ENCODE measurements around the gene PAQR7. TPM values are rescaled to one million over a fixed set of nuclear protein-coding genes. Genes with fewer than 3 reads are reported as not detected.

PAQR7 gene
- total RNA-seq, 1 donor from 2014 or later: 39.7 TPM

DNA sequence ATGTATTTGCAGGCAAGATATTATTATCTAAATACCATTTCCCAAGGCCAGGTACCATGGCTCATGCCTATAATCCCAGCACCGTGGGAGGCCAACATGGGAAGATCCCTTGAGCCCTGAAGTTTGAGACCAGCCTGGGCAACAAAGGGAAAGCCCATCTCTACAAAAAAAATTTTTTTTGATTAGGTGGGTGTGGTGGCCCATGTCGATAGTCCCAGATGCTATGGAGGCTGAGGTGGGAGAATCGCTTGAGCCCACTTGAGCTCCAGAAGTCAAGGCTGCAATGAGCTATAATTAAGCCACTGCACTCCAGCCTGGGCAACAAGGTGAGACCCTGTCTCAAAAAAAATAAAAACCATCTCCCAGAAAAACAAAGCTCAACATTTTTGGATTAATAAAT, 28.5 kb upstream of the PAQR7 start:
- no peak for DNase-seq (ENCODE audit: low spot score)

- no peak for DNase-seq (ENCODE audit: low spot score)
Measured at GRCh38 chr1:25902462-25902861, 27.0 kb upstream of the PAQR7 start.

- DNase-seq (ENCODE audit: low spot score): no peak
Measured at GRCh38 chr1:25900219-25900618, 24.7 kb upstream of the PAQR7 start.

GRCh38 chr1:25899792-25900191, 24.3 kb upstream of the PAQR7 start:
- no peak for DNase-seq (ENCODE audit: low spot score)

DNA sequence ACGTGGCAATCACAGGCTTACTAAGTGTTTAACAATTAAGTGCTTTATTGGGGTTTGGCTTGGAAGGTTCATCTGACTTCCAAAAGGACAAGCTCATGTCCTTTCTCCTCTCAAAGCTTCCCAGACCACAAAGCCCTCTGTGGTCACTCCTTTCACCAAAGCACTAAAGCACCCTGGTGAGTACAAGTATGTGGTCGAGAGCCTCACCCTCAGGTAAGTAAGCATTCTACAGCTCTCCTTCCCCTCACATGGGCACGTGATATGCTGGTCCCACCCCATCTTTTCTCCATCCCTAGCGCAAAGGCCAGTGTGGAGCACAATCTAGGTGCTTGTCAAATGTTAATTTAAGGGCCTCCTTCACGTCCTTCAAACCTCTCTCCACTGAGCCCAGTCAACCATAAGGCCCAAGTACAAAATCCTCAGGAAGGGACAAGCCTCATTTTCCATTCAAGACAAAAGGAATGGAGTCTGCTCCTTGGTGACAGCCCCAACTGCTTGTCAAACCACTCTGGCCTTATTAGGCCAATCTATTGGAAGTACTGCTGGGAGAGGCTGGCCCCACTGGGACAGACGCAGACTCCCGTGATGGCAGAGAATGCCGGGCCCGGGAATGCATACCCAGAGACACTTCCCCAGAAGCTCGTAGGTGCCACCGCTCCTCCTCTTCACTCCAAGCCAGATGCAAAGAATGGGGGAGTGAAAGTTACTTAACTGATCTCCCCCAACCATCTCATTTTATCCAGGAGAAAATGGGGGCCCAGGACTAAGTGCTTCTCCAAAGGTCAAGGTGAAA, 22.9 kb upstream of the PAQR7 start:
- DNase-seq (ENCODE audit: low spot score): no peak

DNA sequence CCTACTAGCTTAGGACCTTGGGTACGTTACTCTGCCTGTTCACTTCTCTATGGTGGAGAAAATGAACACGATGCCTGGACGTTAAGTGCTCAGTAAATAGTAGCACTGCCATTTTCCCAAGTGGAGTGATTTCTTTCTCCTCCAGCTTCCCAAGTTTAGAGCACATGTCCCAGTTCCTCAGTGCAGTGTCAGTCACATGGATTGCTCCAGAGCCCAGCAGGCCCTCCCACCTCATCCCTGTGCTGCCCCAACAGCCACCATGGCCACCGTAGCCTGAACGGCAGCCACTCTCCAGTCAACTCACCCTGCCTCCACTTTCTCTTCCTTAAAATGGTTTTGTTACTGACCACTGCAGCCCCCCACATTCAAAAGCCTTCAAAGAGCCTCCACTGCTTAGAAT, 22.2 kb upstream of the PAQR7 start:
- no peak for DNase-seq (ENCODE audit: low spot score)

DNA sequence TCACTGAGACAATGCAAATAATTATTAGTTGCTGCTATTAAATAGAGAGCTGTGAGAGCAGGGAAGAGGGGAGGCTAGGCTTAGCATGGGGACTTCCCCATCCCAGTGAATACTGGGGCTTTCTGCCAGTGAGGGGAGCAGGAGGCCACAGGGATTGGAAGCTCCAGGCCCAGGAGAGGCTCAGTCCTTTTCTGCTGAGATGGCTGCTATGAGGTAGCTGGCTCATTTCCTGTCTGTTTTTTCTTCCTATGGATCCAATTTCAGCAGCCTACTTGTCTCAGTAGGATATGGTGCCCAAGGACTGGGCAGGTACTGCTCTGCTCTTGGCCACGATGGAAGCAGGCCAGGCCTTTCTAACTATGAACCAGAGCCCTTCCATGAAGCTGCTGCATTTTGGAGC, 20.8 kb upstream of the PAQR7 start:
- no peak for DNase-seq (ENCODE audit: low spot score)

- DNase-seq (ENCODE audit: low spot score): peak; percentile 88
Measured at GRCh38 chr1:25895365-25895990, 20.0 kb upstream of the PAQR7 start.

- DNase-seq (ENCODE audit: low spot score): no peak
Measured at GRCh38 chr1:25893116-25893515, 17.6 kb upstream of the PAQR7 start.

DNA sequence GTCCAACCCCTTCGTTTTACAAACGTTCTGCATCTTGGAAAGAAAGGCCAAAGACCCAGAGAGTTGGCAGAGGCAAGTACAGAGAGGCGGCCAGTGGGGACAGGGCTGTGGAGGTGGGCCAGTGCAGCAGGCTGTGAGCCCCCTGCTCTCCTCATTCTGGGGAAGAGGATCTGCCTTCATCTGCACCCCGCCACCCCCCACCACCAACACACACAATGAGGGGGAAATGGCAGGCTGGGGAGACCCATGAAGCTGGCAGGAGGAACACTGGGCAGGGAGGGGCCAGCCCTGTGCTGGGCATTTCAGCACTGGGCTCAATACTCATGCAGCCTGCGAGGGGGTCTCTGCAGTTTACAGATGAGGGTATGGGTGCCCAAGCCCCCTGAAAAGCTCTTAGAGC, 16.1 kb upstream of the PAQR7 start:
- DNase-seq (ENCODE audit: low spot score): no peak

DNA sequence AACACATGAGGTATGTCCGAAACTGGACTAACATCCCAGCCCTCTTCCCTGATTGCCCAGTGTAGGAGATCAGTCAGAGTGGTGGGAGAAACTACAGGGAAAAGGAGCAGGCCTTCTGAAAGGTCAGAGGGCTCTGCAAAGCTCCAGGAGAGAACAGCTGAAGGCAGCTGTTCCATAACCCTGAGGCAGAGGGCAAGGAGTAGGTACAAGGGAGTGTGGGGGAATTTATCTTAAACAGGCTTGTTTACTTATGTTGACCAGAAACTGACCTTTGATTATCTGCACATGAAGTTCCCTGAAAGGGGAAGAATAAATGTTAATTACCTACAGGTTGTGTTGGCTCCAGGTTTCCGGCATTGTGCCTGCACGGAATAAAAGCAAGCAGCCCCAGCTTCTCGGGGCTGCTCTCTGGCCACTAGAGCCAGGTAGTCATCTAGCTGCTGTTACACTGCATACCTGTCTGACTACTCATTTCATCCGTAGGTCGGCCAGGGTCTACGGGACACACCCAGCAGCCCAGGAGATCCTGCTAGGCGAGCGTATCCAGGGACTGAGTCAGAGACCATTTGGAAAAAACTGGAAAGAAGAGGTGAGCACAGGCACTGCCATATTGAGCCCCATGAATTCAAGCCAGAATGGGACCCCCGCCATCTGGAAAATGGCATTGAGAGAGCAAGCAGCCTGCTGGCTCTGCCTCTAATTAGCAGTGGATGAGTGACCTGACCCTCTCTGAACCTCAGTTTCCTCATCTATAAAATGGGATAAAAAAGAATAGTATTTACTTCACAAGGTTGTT, 14.9 kb upstream of the PAQR7 start:
- DNase-seq (ENCODE audit: low spot score): peak; percentile 80

- DNase-seq (ENCODE audit: low spot score): no peak
Measured at GRCh38 chr1:25889470-25889869, 14.0 kb upstream of the PAQR7 start.

GRCh38 chr1:25888426-25888987, 13.0 kb upstream of the PAQR7 start:
- DNase-seq (ENCODE audit: low spot score): no peak

DNA sequence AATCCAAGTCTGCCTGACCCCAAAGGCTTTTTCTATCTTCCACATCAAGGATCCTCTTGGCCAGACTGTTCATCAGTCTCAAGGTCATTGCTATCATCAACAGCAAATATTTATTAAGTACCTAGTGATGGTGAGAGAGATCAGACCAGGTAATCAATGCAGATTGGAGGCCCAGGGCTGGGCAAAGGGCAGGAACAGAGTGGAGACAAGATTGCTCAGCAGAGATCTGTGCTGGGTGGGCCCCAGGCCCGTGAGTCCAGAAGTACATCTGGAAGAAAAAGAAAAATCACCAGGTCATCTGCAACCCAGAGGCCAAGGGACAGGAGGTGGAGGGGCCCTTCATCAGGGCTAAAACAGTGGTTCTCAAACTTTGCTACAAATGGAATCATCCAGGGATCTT, 10.1 kb upstream of the PAQR7 start:
- DNase-seq (ENCODE audit: low spot score): no peak

- no peak for DNase-seq (ENCODE audit: low spot score)
Measured at GRCh38 chr1:25881266-25881665, 5.8 kb upstream of the PAQR7 start.

GRCh38 chr1:25880518-25880917, 5.0 kb upstream of the PAQR7 start:
- DNase-seq (ENCODE audit: low spot score): no peak

DNA sequence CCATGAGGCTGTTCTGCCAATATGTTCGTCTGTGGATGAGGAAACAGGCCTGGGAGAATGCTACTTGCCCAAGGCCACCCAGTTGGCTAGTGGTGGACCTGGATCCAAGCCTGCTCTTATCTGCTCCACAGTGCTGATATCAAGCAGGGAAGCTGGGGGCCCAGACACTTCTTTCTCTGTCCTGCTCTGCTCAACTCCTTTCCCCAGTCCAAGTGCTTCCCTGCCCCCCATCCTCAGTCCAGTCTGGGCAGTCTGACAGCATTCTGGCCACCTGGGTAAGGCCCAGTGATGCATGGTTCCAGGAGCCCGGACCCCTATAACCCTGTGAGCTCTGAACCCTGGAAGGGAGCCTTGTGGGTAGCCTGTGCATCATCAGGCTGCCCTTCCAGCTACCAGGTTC, 4.2 kb upstream of the PAQR7 start:
- DNase-seq (ENCODE audit: low spot score): peak; percentile 52

DNA sequence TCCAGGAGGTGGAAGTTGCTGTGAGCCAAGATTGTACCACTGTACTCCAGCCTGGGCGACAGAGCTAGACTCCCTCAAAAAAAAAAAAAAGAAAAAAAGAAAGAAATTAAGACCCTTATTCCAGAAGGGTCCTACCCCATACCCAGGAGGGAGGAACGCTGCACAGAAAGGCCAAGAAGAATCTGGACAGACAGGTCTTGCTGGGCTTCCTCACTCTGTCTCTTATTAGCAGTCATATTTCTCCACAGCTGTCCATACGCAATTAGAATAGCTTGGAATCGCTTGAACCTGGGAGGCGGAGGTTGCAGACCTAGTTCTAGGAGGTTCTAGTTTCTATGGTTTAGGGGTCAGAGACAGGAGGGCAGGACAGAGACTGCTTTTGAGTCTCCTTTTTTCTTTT, 3.2 kb upstream of the PAQR7 start:
- no peak for DNase-seq (ENCODE audit: low spot score)

DNA sequence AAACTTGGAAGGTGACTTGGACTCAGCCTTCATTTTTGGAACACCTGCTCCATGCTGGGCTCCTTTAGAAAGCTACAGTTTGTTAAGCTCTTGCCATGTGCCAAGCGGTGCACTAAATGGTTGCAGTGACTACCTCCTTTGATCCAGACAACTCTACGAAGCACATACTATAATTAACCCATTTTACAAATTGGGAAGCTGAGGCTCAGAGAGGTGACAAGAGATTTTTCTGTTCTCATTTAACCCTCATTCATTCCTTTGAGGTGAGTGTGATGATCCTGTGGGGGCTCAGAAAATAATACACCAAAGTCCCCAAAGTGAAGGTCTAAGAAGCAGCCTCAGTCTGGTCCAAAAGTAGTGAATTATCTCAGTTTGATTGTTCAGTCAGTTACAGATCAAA, 1.6 kb upstream of the PAQR7 start:
- no peak for DNase-seq (ENCODE audit: low spot score)

DNA sequence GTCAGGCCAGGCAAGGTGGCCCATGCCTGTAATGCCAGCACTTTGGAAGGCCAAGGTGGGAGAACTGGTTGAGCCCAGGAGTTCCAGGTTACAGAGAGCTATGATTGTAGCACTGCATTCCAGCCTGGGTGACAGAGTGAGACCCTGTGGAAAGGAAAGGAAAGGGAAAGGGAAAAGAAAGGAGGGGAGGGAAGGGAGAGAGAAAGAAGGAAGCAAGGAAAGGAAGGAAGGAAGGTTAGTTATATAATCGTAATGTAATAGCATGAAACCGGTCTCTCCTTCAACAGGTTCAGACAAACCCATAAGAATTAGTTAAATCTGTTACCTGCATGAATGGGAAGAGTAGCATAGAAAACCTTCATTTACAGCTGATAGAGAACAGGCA, 1.2 kb upstream of the PAQR7 start:
- no peak for DNase-seq (ENCODE audit: low spot score)

DNA sequence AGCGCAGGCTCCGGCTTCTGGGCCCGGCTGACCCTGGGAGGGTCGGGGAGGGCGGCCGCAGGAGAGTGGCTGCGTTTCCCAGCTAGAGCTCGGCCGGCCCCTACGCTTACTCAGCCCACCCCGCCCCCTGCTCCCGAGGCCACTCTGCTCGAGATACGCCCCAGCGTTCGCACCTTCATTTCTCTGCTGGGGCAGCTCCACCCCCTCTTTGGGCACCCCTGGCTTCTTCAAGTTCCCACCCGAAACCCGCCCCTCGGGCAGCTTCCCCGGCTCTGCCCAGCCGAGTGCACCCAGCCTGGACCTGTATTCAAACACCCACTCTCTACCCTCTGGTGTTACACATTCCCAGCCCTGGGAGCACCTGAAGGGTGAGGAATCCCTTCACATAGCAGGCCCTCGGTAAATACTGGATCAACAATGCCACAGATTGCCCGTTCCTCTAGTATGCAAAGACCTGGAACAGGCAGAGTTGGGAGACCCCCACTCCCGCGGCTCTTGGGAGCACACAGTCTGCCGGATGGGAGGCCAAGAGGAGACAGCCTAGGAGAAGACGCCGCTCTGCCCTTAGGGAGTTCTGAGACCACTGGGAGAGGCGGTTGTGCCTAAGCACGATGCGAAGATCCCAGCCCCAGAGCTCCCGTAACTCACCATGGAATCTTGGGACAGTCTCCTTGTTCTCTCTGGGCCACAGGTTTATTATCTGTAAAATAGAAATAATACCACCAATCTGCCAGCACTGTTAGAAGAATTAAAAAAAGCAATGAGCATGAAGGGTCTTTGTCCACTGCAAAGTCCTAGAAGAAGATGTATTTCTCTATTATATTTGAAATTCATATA, 566 bp upstream of the PAQR7 start:
- DNase-seq (ENCODE audit: low spot score): no peak

All from mucosa of gallbladder (tissue), 1 donor.